Breast epithelium (tissue), 3 donors: ENCODE measurements around the gene DOCK10.

Experiments used
- CTCF ChIP-seq, 3 donors: fragments of 450-650 bp; IDR thresholded peaks; one replicate each; pipeline ENCODE4 v1.5.1; 2016 to 2017; ENCODE audit warnings: antibody characterized with exemption in 3 of 3, mild to moderate bottlenecking in 3 of 3, moderate library complexity in 3 of 3
- POLR2A ChIP-seq: fragments of 450-650 bp; IDR thresholded peaks from one replicate; pipeline ENCODE4 v1.6.1; 2016; ENCODE audit warnings: antibody characterized with exemption, mild to moderate bottlenecking, moderate library complexity

DNA sequence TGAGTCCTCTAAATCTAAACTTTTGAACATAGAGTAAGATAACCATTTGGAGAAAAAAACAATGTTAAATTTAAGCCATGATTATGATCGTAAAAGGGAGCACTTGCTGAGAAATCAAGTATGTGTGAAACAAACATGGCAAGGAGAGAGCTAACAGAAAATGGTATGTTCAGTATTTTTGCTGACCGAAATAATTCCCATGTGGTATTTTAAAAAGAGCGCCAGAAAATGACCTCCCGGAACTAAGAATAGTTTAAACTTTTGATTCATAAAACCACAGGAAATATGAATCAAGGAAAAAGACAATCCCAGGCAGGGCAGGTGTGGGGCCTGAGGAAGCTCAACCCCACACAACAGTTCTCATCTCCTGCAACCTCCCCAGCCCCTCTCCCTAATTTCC lies 74.2 kb downstream of the DOCK10 start:
- no peak for TF ChIP-seq CTCF (IDR thresholded peaks at IDR 0.05)
- no peak for TF ChIP-seq POLR2A
